Activated CD8-positive, alpha-beta memory T cell treated with anti-CD3 and anti-CD28 coated beads for 36 hours (primary cell): ENCODE measurements around the gene MPPE1. TPM values are rescaled to one million over a fixed set of nuclear protein-coding genes. Genes with fewer than 3 reads are reported as not detected.
"Not testable (repeated sequence)": the region's sequence is repeated elsewhere in the genome, so short reads cannot be mapped to it uniquely, and the experiment has no call there.

Source experiments
- CTCF ChIA-PET: fragments of 350-600 bp; sonication (Branson Sonifier 250); formaldehyde crosslinking; loops from one replicate; lab custom pipeline; 2021; ENCODE audit warnings: antibody characterized with exemption; lab: Charles Lee
- POLR2A ChIA-PET: fragments of 350-600 bp; sonication (Branson Sonifier 250); formaldehyde crosslinking; loops from one replicate; lab custom pipeline; 2021; ENCODE audit warnings: antibody characterized with exemption; lab: Charles Lee
- total RNA-seq, 2 experiments: library from RNA; stranded (reverse); gene quantifications; one replicate each; pipeline ENCODE4 v1.2.3, GENCODE V29; 2021

Gene MPPE1
- total RNA-seq, 2 experiments from 2014 or later, result 29.8 to 30.8 TPM

GRCh38 chr18:11864471-11864870 lies 43.6 kb downstream of the MPPE1 start:
- POLR2A ChIA-PET, result no interaction called here
- CTCF ChIA-PET, result interaction anchor here (0.7 kb wide), 1 partner anchor 132 kb away, joined by 3 read pairs; no protein-coding TSS in a partner anchor

GRCh38 chr18:11862468-11863137 lies 45.5 kb downstream of the MPPE1 start:
- POLR2A ChIA-PET, result no interaction called here
- CTCF ChIA-PET, result no interaction called here

GRCh38 chr18:11861583-11862288 lies 46.4 kb downstream of the MPPE1 start:
- POLR2A ChIA-PET, result no interaction called here
- CTCF ChIA-PET, result no interaction called here

- ChIA-PET POLR2A (no interaction called here), CTCF (no interaction called here)
Measured at GRCh38 chr18:11860594-11861450, 47.3 kb downstream of the MPPE1 start.

- POLR2A ChIA-PET, result no interaction called here
Measured at GRCh38 chr18:11859903-11860407, 48.2 kb downstream of the MPPE1 start.

GRCh38 chr18:11859282-11859830 lies 48.8 kb downstream of the MPPE1 start:
- ChIA-PET CTCF (interaction anchor here (0.7 kb wide), 1 partner anchor 126 kb away, joined by 3 read pairs; no protein-coding TSS in a partner anchor), POLR2A (no interaction called here)

More at GRCh38 chr18:11859903-11860407, 48.2 kb downstream of the MPPE1 start:
- CTCF ChIA-PET, result no interaction called here

GRCh38 chr18:11857177-11857887 lies 50.8 kb downstream of the MPPE1 start:
- ChIA-PET CTCF (no interaction called here), POLR2A (no interaction called here)

GRCh38 chr18:11854554-11854953 lies 53.6 kb downstream of the MPPE1 start:
- POLR2A ChIA-PET, CTCF ChIA-PET: not testable (repeated sequence)

- POLR2A ChIA-PET, result interaction anchor here (0.7 kb wide), 1 partner anchor 57 kb away, joined by 3 read pairs; no protein-coding TSS in a partner anchor
- CTCF ChIA-PET, result interaction anchor here (0.6 kb wide), 1 partner anchor 119 kb away, joined by 3 read pairs; no protein-coding TSS in a partner anchor
Measured at GRCh38 chr18:11851806-11852337, 56.2 kb downstream of the MPPE1 start.

- ChIA-PET POLR2A (interaction anchor here (1.6 kb wide), 1 partner anchor 57 kb away, joined by 5 read pairs; the partner anchor contains the start of gene MPPE1), CTCF (no interaction called here)
Measured at GRCh38 chr18:11851146-11851805, 56.8 kb downstream of the MPPE1 start, which contains the start of gene CHMP1B. Gene CHMP1B (plus strand): TSS chr18:11851413. CDS start chr18:11851512, 99 bp downstream.

GRCh38 chr18:11850821-11851145 lies 57.3 kb downstream of the MPPE1 start:
- ChIA-PET POLR2A (interaction anchor here (0.6 to 1.6 kb wide), 2 partner anchors 58 to 129 kb away, joined by 3 to 5 read pairs; partner anchors contain the start of gene MPPE1), CTCF (no interaction called here)

GRCh38 chr18:11849841-11850634 lies 58.1 kb downstream of the MPPE1 start:
- ChIA-PET CTCF (no interaction called here), POLR2A (interaction anchor here (0.6 to 1.6 kb wide), 2 partner anchors 58 to 130 kb away, joined by 3 to 5 read pairs; partner anchors contain the start of gene MPPE1)

- POLR2A ChIA-PET, result interaction anchor here (0.9 kb wide), 1 partner anchor 131 kb away, joined by 3 read pairs; no protein-coding TSS in a partner anchor
Measured at GRCh38 chr18:11849279-11849678, 58.8 kb downstream of the MPPE1 start.

GRCh38 chr18:11847811-11848210 lies 60.3 kb downstream of the MPPE1 start:
- CTCF ChIA-PET, result no interaction called here
- POLR2A ChIA-PET, result no interaction called here

More at GRCh38 chr18:11849279-11849678, 58.8 kb downstream of the MPPE1 start:
- CTCF ChIA-PET, result no interaction called here

GRCh38 chr18:11845654-11846053 lies 62.5 kb downstream of the MPPE1 start:
- POLR2A ChIA-PET, result no interaction called here

GRCh38 chr18:11844436-11844835 lies 63.7 kb downstream of the MPPE1 start:
- ChIA-PET POLR2A (no interaction called here), CTCF (no interaction called here)

More at GRCh38 chr18:11845654-11846053, 62.5 kb downstream of the MPPE1 start:
- CTCF ChIA-PET, result no interaction called here

- ChIA-PET POLR2A (no interaction called here), CTCF (no interaction called here)
Measured at GRCh38 chr18:11842562-11842961, 65.6 kb downstream of the MPPE1 start.
